Spleen (tissue), 7 donors: ENCODE data around the gene PCBD1.

ENCODE experiments used
- POLR2A ChIP-seq, 3 donors: fragments of 450-650 bp; IDR thresholded peaks; one replicate each; pipeline ENCODE4 v1.5.1; 2017; ENCODE audit warnings: antibody characterized with exemption in 3 of 3, mild to moderate bottlenecking in 1 of 3
- POLR2AphosphoS5 ChIP-seq, 3 donors: sonication (generic); formaldehyde crosslinking; IDR thresholded peaks; one replicate each; pipeline ENCODE4 v1.5.1; 2017; ENCODE audit warnings: antibody characterized with exemption in 3 of 3
- TF ChIP-seq, protein P1 (sequence below), 11 experiments: fragments of 200-600 bp in 7 of 11; fragments of 450-650 bp in 4 of 11; sonication (generic) in 4 of 11; IDR thresholded peaks in 8 of 11; conservative IDR thresholded peaks in 3 of 11; 1 replicate in 7 of 11; 2 replicates in 4 of 11; pipeline versions ENCODE4 v1.4.0 to v1.8.0; 2016 to 2021; ENCODE audit warnings: antibody characterized with exemption in 11 of 11, inconsistent platforms in 4 of 11, mild to moderate bottlenecking in 1 of 11
- donor health status: DM: no; HTN: no; CAD: no; lungs with moderate emphysema.
- donor health status: DM: no; HTN: no; CAD: no.
- donor health status: DM: no; HTN: no; CAD: no.

DNA sequence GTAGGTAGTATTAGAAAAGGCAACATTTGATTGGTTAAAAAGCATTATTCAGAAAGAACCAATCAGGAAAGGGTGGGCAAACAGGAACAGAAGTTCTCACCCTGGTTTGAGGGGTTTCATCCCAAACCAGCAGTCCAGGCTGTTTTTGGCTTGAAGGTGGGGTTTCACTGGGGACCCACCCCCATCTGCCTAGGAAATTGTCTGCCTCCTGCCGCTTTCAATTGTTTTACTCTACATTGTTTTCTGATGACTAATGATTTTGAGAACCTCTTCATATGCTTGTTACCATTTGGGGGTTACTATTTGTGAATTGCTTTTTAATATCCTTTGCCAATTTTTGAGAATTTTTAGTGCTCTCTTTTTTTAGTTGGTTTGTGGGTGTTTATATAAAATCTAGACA is 3.3 kb upstream of the PCBD1 start:
- no peak for TF ChIP-seq POLR2A (IDR thresholded peaks at IDR 0.05)
- TF ChIP-seq, protein P1, sequence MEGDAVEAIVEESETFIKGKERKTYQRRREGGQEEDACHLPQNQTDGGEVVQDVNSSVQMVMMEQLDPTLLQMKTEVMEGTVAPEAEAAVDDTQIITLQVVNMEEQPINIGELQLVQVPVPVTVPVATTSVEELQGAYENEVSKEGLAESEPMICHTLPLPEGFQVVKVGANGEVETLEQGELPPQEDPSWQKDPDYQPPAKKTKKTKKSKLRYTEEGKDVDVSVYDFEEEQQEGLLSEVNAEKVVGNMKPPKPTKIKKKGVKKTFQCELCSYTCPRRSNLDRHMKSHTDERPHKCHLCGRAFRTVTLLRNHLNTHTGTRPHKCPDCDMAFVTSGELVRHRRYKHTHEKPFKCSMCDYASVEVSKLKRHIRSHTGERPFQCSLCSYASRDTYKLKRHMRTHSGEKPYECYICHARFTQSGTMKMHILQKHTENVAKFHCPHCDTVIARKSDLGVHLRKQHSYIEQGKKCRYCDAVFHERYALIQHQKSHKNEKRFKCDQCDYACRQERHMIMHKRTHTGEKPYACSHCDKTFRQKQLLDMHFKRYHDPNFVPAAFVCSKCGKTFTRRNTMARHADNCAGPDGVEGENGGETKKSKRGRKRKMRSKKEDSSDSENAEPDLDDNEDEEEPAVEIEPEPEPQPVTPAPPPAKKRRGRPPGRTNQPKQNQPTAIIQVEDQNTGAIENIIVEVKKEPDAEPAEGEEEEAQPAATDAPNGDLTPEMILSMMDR (IDR thresholded peaks at IDR 0.05 in 8 of 11, conservative IDR thresholded peaks at IDR 0.05 in 3 of 11) = no peak
- no peak for TF ChIP-seq POLR2AphosphoS5 (IDR thresholded peaks at IDR 0.05)
